Epithelial cell of esophagus (primary cell): Measurements from ENCODE around the gene OPN4.

Experiments
- DNase-seq: peaks from one replicate; pipeline ENCODE4 v3.0.0; 2010; ENCODE audit warnings: low read depth
- H3K4me3 ChIP-seq: 2 replicates; pipeline ENCODE4 v1.5.1; 2011; ENCODE audit warnings: mild to moderate bottlenecking, low read length, control low read depth
- CTCF ChIP-seq: IDR thresholded peaks from 2 replicates; pipeline ENCODE4 v1.5.1; 2011; ENCODE audit warnings: low read depth, mild to moderate bottlenecking, low read length, control low read depth, inconsistent platforms; ENCODE audit not compliant: insufficient read depth; ENCODE audit errors: missing control alignments

The OPN4 gene

GRCh38 chr10:86708783-86709380, 54.5 kb downstream of the OPN4 start:
- no peak overlapping the region for H3K4me3 ChIP-seq
- no peak for TF ChIP-seq CTCF
- DNase-seq = no peak

GRCh38 chr10:86709396-86710185, 55.2 kb downstream of the OPN4 start:
- no peak for TF ChIP-seq CTCF
- no peak overlapping the region for H3K4me3 ChIP-seq
- DNase-seq = no peak

GRCh38 chr10:86710987-86711512, 56.7 kb downstream of the OPN4 start:
- DNase-seq = peak; percentile 87
- H3K4me3 ChIP-seq = peak overlapping the region; percentile 53
- TF ChIP-seq CTCF = peak; percentile 51

GRCh38 chr10:86711513-86712316, 57.4 kb downstream of the OPN4 start:
- peak overlapping the region; percentile 53 for H3K4me3 ChIP-seq
- peak; percentile 52 for DNase-seq
- no peak for TF ChIP-seq CTCF

GRCh38 chr10:86712317-86712707, 58.0 kb downstream of the OPN4 start:
- peak overlapping the region; percentile 53 for H3K4me3 ChIP-seq
- no peak for DNase-seq

More at GRCh38 chr10:86712317-86712707, 58.0 kb downstream of the OPN4 start:
- TF ChIP-seq CTCF = no peak
